H1 (cell line): Measurements from ENCODE around the gene EPB41L2. TPM values are rescaled to one million over a fixed set of nuclear protein-coding genes. Genes with fewer than 3 reads are reported as not detected.

ENCODE experiments used
- CTCF ChIA-PET: fragments of 300-600 bp; sonication (Branson Sonifier 250); formaldehyde crosslinking; loops from one replicate; lab custom pipeline; 2021; ENCODE audit not compliant: partially characterized antibody; lab: Charles Lee
- POLR2A ChIA-PET: fragments of 300-600 bp; sonication (Branson Sonifier 250); formaldehyde crosslinking; loops from one replicate; lab custom pipeline; 2021; ENCODE audit warnings: inconsistent platforms; ENCODE audit not compliant: partially characterized antibody; lab: Charles Lee
- DNase-seq, 2 experiments: peaks; one replicate each; pipeline versions ENCODE4 v3.0.0 to v3.0.0-alpha.2; 2010 to 2022; ENCODE audit warnings: low spot score in 2 of 2, low read depth in 1 of 2, mixed read lengths in 1 of 2
- FAIRE-seq: peaks from 2 replicates; lab custom pipeline; 2011; peaks lifted over from hg19 to GRCh38; lab: Jason Lieb, UNC
- H2AFZ ChIP-seq: 2 replicates; pipeline ENCODE4 v1.8.1; 2012; ENCODE audit warnings: low read length, inconsistent platforms
- H2AK5ac ChIP-seq: 2 replicates; pipeline ENCODE4 v1.6.1; 2013; ENCODE audit warnings: low read depth, low read length
- H2BK120ac ChIP-seq: replicated peaks from 2 replicates; pipeline ENCODE3; 2013; ENCODE audit warnings: low read depth, low read length, inconsistent platforms
- H2BK12ac ChIP-seq: 2 replicates; pipeline ENCODE4 v1.6.1; 2013; ENCODE audit warnings: low read depth, low read length
- H2BK15ac ChIP-seq: 2 replicates; pipeline ENCODE4 v1.6.1; 2013; ENCODE audit warnings: low read length
- H2BK20ac ChIP-seq: 2 replicates; pipeline ENCODE4 v1.6.1; 2013; ENCODE audit warnings: low read length
- H2BK5ac ChIP-seq: 2 replicates; pipeline ENCODE4 v1.6.1; 2013; ENCODE audit warnings: low read depth, low read length
- H3K14ac ChIP-seq: 2 replicates; pipeline ENCODE4 v1.6.1; 2013; ENCODE audit warnings: inconsistent platforms; ENCODE audit not compliant: insufficient read length
- H3K18ac ChIP-seq: 2 replicates; pipeline ENCODE4 v1.6.1; 2013; ENCODE audit warnings: low read length; ENCODE audit errors: extremely low read depth
- H3K23ac ChIP-seq: 2 replicates; pipeline ENCODE4 v1.6.1; 2013; ENCODE audit warnings: inconsistent platforms; ENCODE audit not compliant: insufficient read length
- H3K23me2 ChIP-seq: 2 replicates; pipeline ENCODE4 v1.6.1; 2013; ENCODE audit warnings: low read depth, low read length
- H3K27ac ChIP-seq: 2 replicates; pipeline ENCODE4 v1.6.1; 2011; ENCODE audit warnings: low read depth, low read length, inconsistent platforms
- H3K27me3 ChIP-seq, 4 experiments: replicated peaks in 1 of 4; 1 replicate in 1 of 4; 2 replicates in 3 of 4; pipeline versions ENCODE4 v1.6.1 to v1.8.1; 2011 to 2013; ENCODE audit warnings: low read length in 3 of 4, mild to moderate bottlenecking in 3 of 4, inconsistent platforms in 2 of 4, mixed read lengths in 2 of 4, moderate library complexity in 1 of 4; ENCODE audit not compliant: control insufficient read depth in 3 of 4, insufficient read depth in 3 of 4; ENCODE audit errors: extremely low read depth in 1 of 4
- H3K36me3 ChIP-seq, 4 experiments: 2 replicates each; pipeline versions ENCODE4 v1.6.1 to v1.8.1; 2011 to 2013; ENCODE audit warnings: mild to moderate bottlenecking in 4 of 4, low read length in 3 of 4, moderate library complexity in 2 of 4, control low read depth in 1 of 4, inconsistent platforms in 1 of 4; ENCODE audit not compliant: insufficient read depth in 4 of 4, control insufficient read depth in 2 of 4
- H3K4ac ChIP-seq: replicated peaks from 2 replicates; pipeline ENCODE3; 2013; ENCODE audit warnings: low read length, low read depth, mixed read lengths, inconsistent platforms; ENCODE audit not compliant: insufficient read length
- H3K4me1 ChIP-seq, 4 experiments: replicated peaks in 1 of 4; 1 replicate in 1 of 4; 2 replicates in 3 of 4; pipeline versions ENCODE4 v1.6.1 to v1.8.1; 2011 to 2013; ENCODE audit warnings: low read length in 3 of 4, inconsistent platforms in 2 of 4, mixed read lengths in 1 of 4; ENCODE audit not compliant: insufficient read depth in 4 of 4, control insufficient read depth in 3 of 4
- H3K4me2 ChIP-seq, 2 experiments: 2 replicates each; pipeline versions ENCODE4 v1.6.1 to v1.8.1; 2011 to 2013; ENCODE audit warnings: low read depth in 2 of 2, low read length in 2 of 2, control low read depth in 1 of 2, inconsistent platforms in 1 of 2, mild to moderate bottlenecking in 1 of 2; ENCODE audit not compliant: insufficient read depth in 1 of 2
- H3K4me3 ChIP-seq, 4 experiments: fragments of 200-600, 300-600 bp in 1 of 4; sonication (generic), shearing (Covaris generic), sonication (Bioruptor Twin) in 1 of 4; 2 replicates each; pipeline versions ENCODE4 v1.5.1 to v1.8.1; 2011 to 2016; ENCODE audit warnings: low read length in 4 of 4, low read depth in 3 of 4, control low read depth in 2 of 4, inconsistent platforms in 2 of 4, mild to moderate bottlenecking in 2 of 4, mixed read lengths in 1 of 4, moderate library complexity in 1 of 4; ENCODE audit not compliant: insufficient read depth in 2 of 4; ENCODE audit errors: extremely low read depth in 1 of 4
- H3K56ac ChIP-seq: replicated peaks from 2 replicates; pipeline ENCODE3; 2013; ENCODE audit warnings: low read depth, mild to moderate bottlenecking, mixed read lengths, low read length, inconsistent platforms; ENCODE audit not compliant: insufficient read length
- H3K79me1 ChIP-seq: 2 replicates; pipeline ENCODE4 v1.6.1; 2013; ENCODE audit warnings: low read depth, low read length, control low read depth
- H3K79me2 ChIP-seq, 2 experiments: 2 replicates each; pipeline versions ENCODE4 v1.6.1 to v1.8.1; 2012 to 2013; ENCODE audit warnings: low read length in 2 of 2, mild to moderate bottlenecking in 2 of 2, inconsistent platforms in 1 of 2; ENCODE audit not compliant: insufficient read depth in 2 of 2, control insufficient read depth in 1 of 2
- H3K9ac ChIP-seq, 4 experiments: replicated peaks in 1 of 4; 1 replicate in 1 of 4; 2 replicates in 3 of 4; pipeline versions ENCODE4 v1.6.1 to v1.8.1; 2011 to 2013; ENCODE audit warnings: low read depth in 3 of 4, low read length in 3 of 4, control low read depth in 2 of 4, mild to moderate bottlenecking in 2 of 4, moderate library complexity in 2 of 4, inconsistent platforms in 1 of 4; ENCODE audit errors: extremely low read depth in 1 of 4
- H3K9me3 ChIP-seq, 2 experiments: 2 replicates each; pipeline versions ENCODE4 v1.6.1 to v1.8.1; 2012 to 2013; ENCODE audit warnings: mild to moderate bottlenecking in 2 of 2, moderate library complexity in 2 of 2, control low read depth in 1 of 2, inconsistent platforms in 1 of 2, low read depth in 1 of 2, low read length in 1 of 2, mixed read lengths in 1 of 2; ENCODE audit not compliant: insufficient read depth in 2 of 2
- H4K20me1 ChIP-seq, 2 experiments: replicated peaks in 1 of 2; 2 replicates each; pipeline versions ENCODE3 to v1.8.1; 2011 to 2013; ENCODE audit warnings: inconsistent platforms in 2 of 2, low read length in 2 of 2, mild to moderate bottlenecking in 1 of 2; ENCODE audit not compliant: insufficient read depth in 2 of 2, control insufficient read depth in 1 of 2
- H4K5ac ChIP-seq: 2 replicates; pipeline ENCODE4 v1.6.1; 2013; ENCODE audit warnings: low read length, low read depth, mixed read lengths, inconsistent platforms; ENCODE audit not compliant: insufficient read length
- H4K8ac ChIP-seq: 2 replicates; pipeline ENCODE4 v1.8.0; 2013; ENCODE audit warnings: mild to moderate bottlenecking, moderate library complexity, low read length, inconsistent platforms; ENCODE audit not compliant: insufficient read depth; ENCODE audit errors: extremely low read depth
- H4K91ac ChIP-seq: replicated peaks from 2 replicates; pipeline ENCODE3; 2013; ENCODE audit warnings: low read length, mixed read lengths, inconsistent platforms; ENCODE audit not compliant: insufficient read length
- ASH2L ChIP-seq: fragments of 200-600, 300-600 bp; sonication (generic); IDR thresholded peaks from one replicate; pipeline ENCODE4 v1.7.1; 2017; ENCODE audit warnings: low read length
- CTBP2 ChIP-seq: IDR thresholded peaks from 2 replicates; pipeline ENCODE4 v1.7.0; 2011; ENCODE audit warnings: borderline replicate concordance, mild to moderate bottlenecking, moderate library complexity, mixed read lengths, low read length; ENCODE audit not compliant: insufficient read depth, insufficient read length
- EP300 ChIP-seq, 2 experiments: IDR thresholded peaks; 1 replicate in 1 of 2; 2 replicates in 1 of 2; pipeline ENCODE4 v1.6.1; 2011 to 2012; ENCODE audit warnings: low read depth in 2 of 2, low read length in 2 of 2, mild to moderate bottlenecking in 2 of 2, borderline replicate concordance in 1 of 2, inconsistent platforms in 1 of 2, moderate library complexity in 1 of 2
- JUN ChIP-seq: IDR thresholded peaks from 2 replicates; pipeline ENCODE4 v1.6.1; 2011; ENCODE audit warnings: low read depth, mild to moderate bottlenecking, improper control_type of control experiment, low read length
- RBBP5 ChIP-seq: IDR thresholded peaks from 2 replicates; pipeline ENCODE4 v1.7.1; 2012; ENCODE audit warnings: low read depth, mild to moderate bottlenecking, inconsistent platforms, low read length, moderate library complexity, borderline replicate concordance
- SP2 ChIP-seq: IDR thresholded peaks from 2 replicates; pipeline ENCODE4 v1.6.1; 2012; ENCODE audit warnings: mild to moderate bottlenecking, low read length, inconsistent platforms
- TEAD4 ChIP-seq: IDR thresholded peaks from 2 replicates; pipeline ENCODE4 v1.6.1; 2012; ENCODE audit warnings: low read depth, low read length, inconsistent platforms, mixed read lengths
- YY1 ChIP-seq: IDR thresholded peaks from 2 replicates; pipeline ENCODE4 v1.6.1; 2011; ENCODE audit warnings: low read depth, mild to moderate bottlenecking, low read length
- WGBS, 2 experiments: shearing (Covaris generic) in 1 of 2; methylation state at CpG; one replicate each; pipeline versions ENCODE4 v1.1.6 to v1.1.7; 2013 to 2015; ENCODE audit warnings: low lambda C conversion rate in 2 of 2, mixed read lengths in 2 of 2, inconsistent platforms in 1 of 2, low coverage in 1 of 2, missing lambda C conversion rate in 1 of 2; ENCODE audit not compliant: insufficient replicate concordance in 2 of 2, insufficient coverage in 1 of 2, insufficient read length in 1 of 2; ENCODE audit errors: extremely low coverage in 1 of 2, missing lambda C conversion rate in 1 of 2; 5-methylcytosine and 5-hydroxymethylcytosine counted together
- polyA plus RNA-seq, 7 experiments: library from polyadenylated mRNA; depleted of rRNA in 3 of 7; stranded (reverse) in 5 of 7; unstranded in 2 of 7; fragments of >200 nt in 5 of 7; fragments of 200-250 nt in 2 of 7; gene quantifications; 1 replicate in 5 of 7; 2 replicates in 1 of 7; 4 replicates in 1 of 7; pipeline versions ENCODE4 v1.2.1 to v1.2.3, GENCODE V29; 2011 to 2013; ENCODE audit warnings: missing spikeins in 2 of 7, mixed read lengths in 2 of 7
- total RNA-seq: library from RNA; stranded (reverse); fragmentation: NEBNext Ultra II Directional; extraction: Animal tissue kit (Norgen Biotek cat#: 25700); gene quantifications from 2 replicates; pipeline ENCODE4 v1.2.1, GENCODE V29; 2021

The EPB41L2 gene
- total and polyA plus RNA-seq, 2 of the 8 experiments (the other 6 are each of a cell fraction or from before 2014, with no cell fraction given) = 22.5 to 123 TPM

- H3K79me1 ChIP-seq = peaks cover 2% of the 10 kb centered on the region
- no peak overlapping the region for H2BK15ac ChIP-seq
- ChIA-PET POLR2A (no interaction called here), CTCF (interaction anchor here (1.3 kb wide), 1 partner anchor 112 kb away, joined by 5 read pairs; no protein-coding TSS in a partner anchor)
- peak overlapping the region in 1 of 2 experiments; percentile 56; a peak in 2 of 4 replicates for H3K4me2 ChIP-seq
- no peak overlapping the region for H2BK120ac ChIP-seq
- 52% methylated on average over 6 of the region's 6 CpGs; no CpG with 5 or more reads in 1 of the 2 experiments for WGBS, 2 experiments
- H4K20me1 ChIP-seq = no peaks in the 10 kb centered on the region
- TF ChIP-seq JUN (no peak), RBBP5 (no peak), CTBP2 (no peak), EP300 (IDR thresholded peaks at IDR 0.05; ENCODE audit: borderline replicate concordance in 1 of 2, low read depth in 2 of 2, low read length in 2 of 2) (no peak), YY1 (no peak), TEAD4 (no peak), SP2 (no peak), ASH2L (no peak)
- no peak overlapping the region for H4K5ac ChIP-seq
- H3K23ac ChIP-seq = no peak overlapping the region
- no peak overlapping the region for H3K9ac ChIP-seq
- no peaks in the 10 kb centered on the region for H3K27me3 ChIP-seq
- FAIRE-seq (peak; percentile 52), DNase-seq (no peak)
- H3K56ac ChIP-seq = no peak overlapping the region
- no peak overlapping the region; a peak in 1 of 8 replicates for H3K4me3 ChIP-seq
- no peak overlapping the region for H2AFZ ChIP-seq
- H2BK12ac ChIP-seq = no peak overlapping the region
- H3K79me2 ChIP-seq = peaks cover 0 to 52% of the 10 kb centered on the region in 2 experiments; a peak in 2 of 4 replicates
- H2BK20ac ChIP-seq = no peak overlapping the region
- H3K36me3 ChIP-seq = no peaks in the 10 kb centered on the region
- no peak overlapping the region for H4K8ac ChIP-seq
- no peaks in the 10 kb centered on the region for H3K9me3 ChIP-seq
- H2BK5ac ChIP-seq = no peak overlapping the region
- H3K23me2 ChIP-seq = no peaks in the 10 kb centered on the region
- H3K27ac ChIP-seq = no peak overlapping the region
- no peak overlapping the region for H3K4ac ChIP-seq
- no peak overlapping the region for H4K91ac ChIP-seq
- no peak overlapping the region for H2AK5ac ChIP-seq
- no peak overlapping the region for H3K14ac ChIP-seq
- no peak overlapping the region for H3K18ac ChIP-seq
- peaks cover 2 to 17% (median 8%) of the 10 kb centered on the region in 4 experiments; a peak in 4 of 7 replicates for H3K4me1 ChIP-seq
These were observed 65.8 kb downstream of the EPB41L2 start for GRCh38 chr6:130997061-130997753.
